GM21390 (cell line): ENCODE results near the gene SH2D4B.

ENCODE experiments used
- ATAC-seq: cut with Tn5 transposase; IDR thresholded peaks from one replicate; pipeline ENCODE4 v1.9.1; 2021; ENCODE audit not compliant: unreplicated experiment

The SH2D4B gene

GRCh38 chr10:80585812-80586211, 48.1 kb downstream of the SH2D4B start:
- ATAC-seq = no peak

DNA sequence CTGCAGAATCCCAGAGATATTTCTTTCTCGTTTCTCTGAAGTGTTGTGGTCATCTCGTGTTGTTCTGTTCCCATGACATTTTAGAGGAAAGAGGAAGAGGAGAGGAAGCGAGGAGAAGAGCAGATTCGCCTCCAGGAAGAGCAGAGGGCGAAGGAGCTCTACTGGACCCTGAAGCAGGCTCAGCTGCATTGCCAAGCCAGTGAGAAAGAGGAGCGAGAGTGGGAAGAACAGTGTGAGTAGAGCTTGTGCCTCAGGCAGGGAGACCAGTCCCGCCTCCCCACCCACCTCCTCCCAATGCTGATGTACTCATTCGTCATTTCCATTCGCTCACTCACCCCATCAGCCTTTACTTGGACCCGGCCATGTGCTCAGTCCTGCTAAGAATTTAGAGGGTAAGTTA, 50.8 kb downstream of the SH2D4B start:
- ATAC-seq = no peak

- ATAC-seq = peak; percentile 91
Measured at GRCh38 chr10:80589726-80590373, 52.1 kb downstream of the SH2D4B start.

- no peak for ATAC-seq
Measured at GRCh38 chr10:80590585-80591125, 53.0 kb downstream of the SH2D4B start.

GRCh38 chr10:80596391-80597257, 58.9 kb downstream of the SH2D4B start:
- no peak for ATAC-seq

- peak; percentile 56 for ATAC-seq
Measured at GRCh38 chr10:80598084-80598798, 60.5 kb downstream of the SH2D4B start.

- peak; percentile 1 for ATAC-seq
Measured at GRCh38 chr10:80598951-80599350, 61.2 kb downstream of the SH2D4B start.

DNA sequence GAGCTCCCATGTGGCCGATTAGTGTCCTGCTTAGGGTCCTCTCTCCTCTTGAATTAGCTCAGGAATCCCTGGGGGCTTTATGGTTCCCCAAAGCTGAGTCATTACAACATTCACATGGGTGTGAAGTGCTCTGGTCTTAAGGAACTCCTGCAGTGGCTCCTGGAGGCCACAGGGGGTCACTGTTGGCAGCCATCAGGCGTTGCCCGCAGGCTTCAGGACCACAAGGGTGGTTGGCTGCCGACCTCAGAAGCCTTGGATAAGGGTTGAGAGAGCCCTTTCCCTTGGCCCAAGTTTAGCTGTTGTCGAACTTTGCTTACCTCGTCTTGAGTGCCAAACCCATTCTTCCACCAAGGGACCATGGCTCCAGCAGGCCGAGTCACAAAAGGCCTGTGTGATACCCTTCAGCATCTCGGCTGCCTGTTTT, 61.7 kb downstream of the SH2D4B start:
- peak; percentile 80 for ATAC-seq

DNA sequence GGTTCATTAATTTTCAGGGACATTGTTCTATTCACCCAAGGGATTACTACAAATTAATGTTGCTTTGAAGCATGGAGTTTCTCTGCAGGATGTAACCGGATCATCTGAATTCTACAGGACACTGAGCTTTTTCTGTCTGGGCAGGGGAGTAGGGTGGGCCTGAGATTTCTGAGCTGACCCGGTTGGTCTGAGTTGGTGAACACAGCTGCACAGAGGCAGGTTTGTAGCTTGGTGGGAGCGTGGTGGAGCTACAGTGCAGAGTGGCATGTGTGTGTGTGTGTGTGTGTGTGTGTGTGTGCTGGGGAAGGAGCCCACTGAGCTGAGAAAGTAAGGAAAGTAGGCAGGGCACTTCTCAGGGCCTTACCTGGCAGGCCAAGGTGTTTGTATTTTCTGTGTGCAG, 62.6 kb downstream of the SH2D4B start:
- ATAC-seq = no peak

DNA sequence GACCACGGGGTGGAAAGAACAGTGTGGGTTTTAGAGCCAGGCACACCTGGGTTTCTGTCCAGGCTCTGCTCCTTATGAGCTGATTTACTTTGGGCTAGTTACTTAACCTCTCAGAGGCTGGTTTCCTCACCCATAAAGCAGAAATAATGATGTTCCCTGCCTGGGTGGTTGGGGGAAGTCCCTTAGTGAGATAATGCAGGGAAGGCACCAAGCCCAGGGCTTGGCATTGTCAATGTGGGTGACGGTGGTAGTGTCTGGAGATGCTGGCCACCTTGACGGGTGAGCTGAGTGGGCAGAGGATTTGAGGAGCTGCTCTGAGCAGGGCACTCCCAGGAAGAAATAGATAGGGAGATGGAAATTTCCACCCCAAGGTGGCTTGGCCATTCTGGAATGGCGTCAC, 65.2 kb downstream of the SH2D4B start:
- no peak for ATAC-seq

- ATAC-seq = no peak
Measured at GRCh38 chr10:80603516-80603915, 65.8 kb downstream of the SH2D4B start.

DNA sequence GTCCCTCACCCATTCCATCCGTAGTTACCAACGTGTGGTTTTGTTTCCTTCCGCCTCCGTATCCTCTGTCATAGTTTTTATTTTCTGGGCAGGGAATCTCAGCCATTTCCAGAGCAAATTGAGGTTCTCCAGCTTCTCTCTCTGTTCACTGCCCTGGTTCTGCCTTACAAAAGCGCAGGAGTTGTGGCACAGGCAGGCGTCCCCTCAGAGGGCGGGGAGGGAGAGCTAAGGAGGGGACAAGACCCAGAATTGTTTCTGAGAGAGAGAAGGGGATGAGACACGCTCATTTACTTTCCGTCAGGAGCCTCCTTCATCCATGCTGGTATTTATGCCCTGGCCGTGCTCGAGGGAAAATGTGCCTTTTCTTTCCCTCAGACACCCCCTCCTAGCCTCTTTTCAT, 71.0 kb downstream of the SH2D4B start:
- no peak for ATAC-seq

DNA sequence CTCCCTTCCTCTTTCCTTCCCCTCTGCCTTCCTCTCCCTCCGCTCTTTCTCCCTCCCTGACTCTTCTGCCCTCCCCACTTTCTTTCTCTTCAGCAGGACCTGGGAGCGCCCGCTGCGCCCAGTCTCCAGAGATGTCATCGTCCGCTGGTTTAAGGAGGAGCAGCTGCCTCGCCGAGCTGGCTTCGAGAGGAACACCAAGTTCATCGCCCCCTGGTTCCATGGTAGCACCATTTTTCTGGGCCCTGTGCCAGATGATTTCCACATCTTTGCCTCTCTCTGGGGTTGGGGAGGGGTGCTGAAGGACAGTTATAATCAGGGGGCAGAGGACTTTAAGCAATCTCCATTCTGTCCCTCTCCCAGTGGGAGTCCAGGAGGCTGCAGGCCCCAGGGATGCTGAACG, 71.6 kb downstream of the SH2D4B start:
- no peak for ATAC-seq

DNA sequence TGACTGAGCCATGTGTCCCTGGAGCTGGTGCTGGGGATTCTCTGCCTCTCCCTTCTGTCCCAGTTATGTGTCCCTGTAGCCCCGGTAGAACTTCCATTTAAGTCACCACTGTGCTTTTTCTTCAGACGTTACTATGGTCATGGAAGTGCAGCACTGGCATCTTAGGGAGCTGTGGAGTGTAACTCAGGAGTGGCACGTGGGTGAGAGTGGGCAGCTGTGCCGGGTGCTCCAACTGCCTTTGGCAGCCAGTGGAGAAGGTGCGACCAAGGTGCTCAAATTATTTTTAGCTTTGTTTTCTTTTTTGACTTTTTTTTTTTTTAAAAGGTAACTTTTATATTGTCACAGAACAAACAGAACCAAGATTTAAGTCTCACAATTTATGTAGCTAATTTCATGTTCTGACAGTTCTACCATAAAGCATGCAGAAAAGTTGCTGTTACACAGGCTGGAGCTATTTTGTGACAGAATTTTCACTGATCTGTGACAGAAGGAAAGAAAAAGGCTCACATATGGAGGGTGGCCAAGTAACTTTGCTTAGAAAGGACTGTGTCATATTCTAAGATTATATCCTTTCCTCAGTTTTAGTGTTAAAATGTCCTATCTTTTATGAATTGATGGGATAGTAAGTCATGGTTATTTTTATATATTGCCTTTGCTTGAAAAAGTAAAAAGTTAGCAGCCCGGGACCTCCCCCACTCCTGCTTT, 73.9 kb downstream of the SH2D4B start:
- no peak for ATAC-seq

GRCh38 chr10:80612261-80612660, 74.6 kb downstream of the SH2D4B start:
- no peak for ATAC-seq

DNA sequence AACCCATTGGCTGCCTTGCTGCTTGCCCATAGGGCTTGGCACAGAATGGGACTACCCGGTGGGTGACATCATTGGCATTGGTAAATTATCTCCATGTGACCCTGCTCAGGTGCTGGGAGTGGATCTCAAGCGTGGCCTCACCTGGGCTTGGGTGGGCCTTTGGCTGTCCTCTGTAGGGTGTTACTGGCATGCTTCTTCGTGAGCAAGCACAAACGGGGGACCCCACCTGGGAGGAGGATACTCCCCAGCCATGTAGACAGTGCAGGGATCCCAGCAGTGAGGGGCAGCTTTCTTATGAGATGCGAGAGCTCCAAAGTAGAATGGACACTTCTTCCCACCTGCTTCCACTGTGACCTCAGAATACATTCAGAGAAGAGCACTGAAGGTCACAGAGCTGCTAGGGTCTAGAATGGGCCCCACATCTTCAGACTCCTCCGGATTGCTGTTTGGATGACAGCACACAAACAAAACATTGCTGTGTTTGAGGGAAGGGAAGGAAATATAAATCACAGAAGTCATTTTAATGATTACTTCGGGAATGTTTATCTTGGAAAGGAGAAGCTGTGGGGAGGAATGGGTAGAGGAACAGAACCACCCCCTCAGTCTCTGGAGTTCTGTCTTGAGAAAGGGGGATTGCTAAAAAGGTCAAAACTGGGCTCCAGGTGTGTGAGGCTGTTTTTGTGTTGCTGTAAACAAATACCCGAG, 75.9 kb downstream of the SH2D4B start:
- no peak for ATAC-seq

GRCh38 chr10:80614576-80615416, 77.1 kb downstream of the SH2D4B start:
- ATAC-seq = no peak

GRCh38 chr10:80617807-80618206, 80.1 kb downstream of the SH2D4B start:
- ATAC-seq = no peak

- ATAC-seq = no peak
Measured at GRCh38 chr10:80619036-80619435, 81.3 kb downstream of the SH2D4B start.
